Stomach (tissue), 9 donors: ENCODE measurements around the gene PLCB1. TPM values are rescaled to one million over a fixed set of nuclear protein-coding genes. Genes with fewer than 3 reads are reported as not detected.

Experiments used
- DNase-seq, 2 donors: peaks; one replicate each; pipeline versions ENCODE4 v3.0.0 to v3.0.0-alpha.2; 2013 to 2019
- H3K27ac ChIP-seq, 5 donors: fragments of 200-600 bp in 4 of 5; sonication (generic) in 4 of 5; one replicate each; pipeline ENCODE4 v1.5.1; 2013 to 2019; ENCODE audit warnings: mild to moderate bottlenecking in 1 of 5, moderate library complexity in 1 of 5
- H3K27me3 ChIP-seq, 3 donors: fragments of 200-600 bp; sonication (generic); one replicate each; pipeline ENCODE4 v1.5.1; 2017 to 2019; ENCODE audit warnings: mixed run types in 1 of 3
- H3K36me3 ChIP-seq, 4 donors: fragments of 200-600 bp; sonication (generic); 1 replicate in 3 of 4; 2 replicates in 1 of 4; pipeline ENCODE4 v1.5.1; 2016 to 2019
- H3K4me1 ChIP-seq, 4 donors: fragments of 200-600 bp; sonication (generic); one replicate each; pipeline ENCODE4 v1.5.1; 2016 to 2019
- H3K4me3 ChIP-seq, 4 donors: fragments of 200-600 bp; sonication (generic) in 3 of 4; one replicate each; pipeline ENCODE4 v1.5.1; 2016 to 2019; ENCODE audit warnings: mild to moderate bottlenecking in 1 of 4
- H3K9me3 ChIP-seq, 4 donors: fragments of 200-600 bp; sonication (generic); one replicate each; pipeline ENCODE4 v1.5.1; 2016 to 2019
- CTCF ChIP-seq, 7 experiments: fragments of 450-650 bp in 4 of 7; fragments of 200-600 bp in 3 of 7; sonication (generic) in 3 of 7; IDR thresholded peaks; one replicate each; pipeline ENCODE4 v1.5.1; 2016 to 2019; ENCODE audit warnings: antibody characterized with exemption in 7 of 7, control low read depth in 2 of 7, mild to moderate bottlenecking in 1 of 7
- EP300 ChIP-seq: sonication (generic); formaldehyde crosslinking; IDR thresholded peaks from one replicate; pipeline ENCODE4 v1.6.1; 2017; ENCODE audit warnings: antibody characterized with exemption
- POLR2A ChIP-seq, 4 donors: fragments of 450-650 bp; IDR thresholded peaks; one replicate each; pipeline ENCODE4 v1.6.1; 2016; ENCODE audit warnings: antibody characterized with exemption in 4 of 4, control low read depth in 2 of 4, mild to moderate bottlenecking in 1 of 4, moderate library complexity in 1 of 4
- POLR2AphosphoS5 ChIP-seq, 3 donors: sonication (generic); formaldehyde crosslinking; IDR thresholded peaks; one replicate each; pipeline ENCODE4 v1.6.1; 2016; ENCODE audit warnings: antibody characterized with exemption in 3 of 3
- WGBS, 5 donors: extraction: QIAGEN DNeasy Blood & Tissue Kit in 3 of 5; methylation state at CpG; one replicate each; pipeline versions ENCODE4 v1.1.5 to v1.1.7; 2013 to 2018; 5-methylcytosine and 5-hydroxymethylcytosine counted together
- intact Hi-C: fragments of 100-400 bp; cut with DNase I; formaldehyde crosslinking; loops from one replicate; pipeline ENCODE4 v1.15.1; 2023; ENCODE audit warnings: low total_unique reads
- polyA plus RNA-seq, 3 donors: library from polyadenylated mRNA; stranded (reverse); fragments of 200-250 nt; gene quantifications; one replicate each; pipeline ENCODE4 v1.2.3, GENCODE V29; 2013
- small RNA-seq, 4 donors: library from RNA; depleted of rRNA; stranded (forward); fragments of <200 nt; gene quantifications; one replicate each; pipeline ENCODE3, GENCODE V24; 2016
- total RNA-seq, 5 donors: library from RNA; depleted of rRNA; stranded (reverse); fragments of >200 nt; gene quantifications; one replicate each; pipeline versions ENCODE4 v1.1.0 to v1.2.3, GENCODE V29; 2014 to 2016
- donor health status: healthy with polysubstance abuse.
- donor health status: Bipolar disorder and iron deficiency.
- donor health status: healthy.

Gene PLCB1
- total and polyA plus RNA-seq, 8 donors = 4.1 to 66.5 (median 11.7) TPM

- WGBS, 5 donors = 82 to 94% (median 86%) methylated on average over 2 of the region's 2 CpGs
- intact Hi-C loops = no loop called here
- TF ChIP-seq POLR2AphosphoS5 (IDR thresholded peaks at IDR 0.05) (no peak), CTCF (IDR thresholded peaks at IDR 0.05) (no peak), EP300 (no peak), POLR2A (IDR thresholded peaks at IDR 0.05) (no peak)
- no peaks in the 10 kb centered on the region for H3K36me3 ChIP-seq
- H3K9me3 ChIP-seq = no peaks in the 10 kb centered on the region
- no peaks in the 10 kb centered on the region for H3K4me1 ChIP-seq
- no peaks in the 10 kb centered on the region for H3K27me3 ChIP-seq
- H3K27ac ChIP-seq = no peak overlapping the region
- no peak for DNase-seq
- H3K4me3 ChIP-seq = no peak overlapping the region
These were observed 792.5 kb downstream of the PLCB1 start for GRCh38 chr20:8924539-8924938.

GRCh38 chr20:8930726-8931125 lies 798.7 kb downstream of the PLCB1 start:
- H3K4me3 ChIP-seq = no peak overlapping the region
- intact Hi-C loops = no loop called here
- no peak for TF ChIP-seq CTCF (IDR thresholded peaks at IDR 0.05)
- H3K27ac ChIP-seq = no peak overlapping the region
- H3K36me3 ChIP-seq = no peaks in the 10 kb centered on the region
- WGBS, 5 donors = 61 to 81% (median 75%) methylated on average over 2 of the region's 2 CpGs
- no peaks in the 10 kb centered on the region for H3K9me3 ChIP-seq
- no peak for DNase-seq
- no peaks in the 10 kb centered on the region for H3K27me3 ChIP-seq
- H3K4me1 ChIP-seq = no peaks in the 10 kb centered on the region

- WGBS, 5 donors = 46 to 64% (median 58%) methylated on average over 3 of the region's 3 CpGs
- Histone ChIP-seq H3K27ac (no peak overlapping the region), H3K9me3 (no peaks in the 10 kb centered on the region)
These were observed 800.4 kb downstream of the PLCB1 start for GRCh38 chr20:8932192-8933165.

GRCh38 chr20:8933381-8933807 lies 801.3 kb downstream of the PLCB1 start:
- TF ChIP-seq EP300 (no peak), POLR2AphosphoS5 (IDR thresholded peaks at IDR 0.05) (no peak), POLR2A (IDR thresholded peaks at IDR 0.05) (no peak), CTCF (IDR thresholded peaks at IDR 0.05) (no peak)
- Histone ChIP-seq H3K27ac (peak overlapping the region in 1 of 5 donors; percentile 43), H3K4me3 (no peak overlapping the region), H3K27me3 (no peaks in the 10 kb centered on the region), H3K36me3 (no peaks in the 10 kb centered on the region), H3K9me3 (no peaks in the 10 kb centered on the region), H3K4me1 (no peaks in the 10 kb centered on the region)
- peak in 1 of 2 donors; percentile 80 for DNase-seq
- intact Hi-C loops = no loop called here
- 14 to 40% (median 16%) methylated on average over 1 of the region's 1 CpG for WGBS, 5 donors

More at GRCh38 chr20:8932192-8933165, 800.4 kb downstream of the PLCB1 start:
- TF ChIP-seq POLR2AphosphoS5 (IDR thresholded peaks at IDR 0.05) = peak in 1 of 3 donors; percentile 15
- TF ChIP-seq EP300 = no peak
- intact Hi-C loops = no loop called here
- Histone ChIP-seq H3K36me3 (no peaks in the 10 kb centered on the region), H3K4me3 (no peak overlapping the region), H3K4me1 (no peaks in the 10 kb centered on the region), H3K27me3 (no peaks in the 10 kb centered on the region)
- peak in 1 of 2 donors; percentile 51 for DNase-seq

GRCh38 chr20:8934362-8934761 lies 802.3 kb downstream of the PLCB1 start:
- Histone ChIP-seq H3K9me3 (no peaks in the 10 kb centered on the region), H3K36me3 (no peaks in the 10 kb centered on the region), H3K27me3 (no peaks in the 10 kb centered on the region), H3K27ac (no peak overlapping the region), H3K4me1 (no peaks in the 10 kb centered on the region), H3K4me3 (no peak overlapping the region)
- no peak for DNase-seq
- 87 to 96% (median 89%) methylated on average over 4 of the region's 4 CpGs for WGBS, 5 donors
- no peak for TF ChIP-seq POLR2AphosphoS5 (IDR thresholded peaks at IDR 0.05)
- intact Hi-C loops = no loop called here

Small RNA genes lying within 50 kb of the gene (small RNA-seq; reads per million reads assigned to genes)
- gene AL445567.1 = 0 reads per million in 4 donors
- 0 reads per million in 4 donors for gene RNU105B

Other genes starting within 250 kb of the PLCB1 start
- gene HAO1, start 191.8 kb upstream of the PLCB1 start, total RNA-seq = not detected
- gene HAO1, start 191.8 kb upstream of the PLCB1 start, polyA plus RNA-seq = not detected
- 100 to 1,000 TPM in 1 of 5 donors, 10 to 100 TPM in 4; 11.7 to 153 (median 47.2) TPM for gene TMX4, start 112.5 kb upstream of the PLCB1 start, total RNA-seq
- gene TMX4, start 112.5 kb upstream of the PLCB1 start, polyA plus RNA-seq = 1 to 10 TPM; 5.7 to 9.3 (median 8.0) TPM